Activated gamma-delta T cell (primary cell): ENCODE results near the gene NCOA7.
A peak's percentile ranks its signal among the peaks of the same experiment; 100 is the strongest.

Source experiments
- DNase-seq: peaks from one replicate; lab custom pipeline; 2025; lab: John Stamatoyannopoulos, UW
- total RNA-seq, 2 donors: gene quantifications; one replicate each; lab custom pipeline; 2026; lab: John Stamatoyannopoulos, UW

NCOA7 gene
- 103 to 109 reads per million in 2 donors for total RNA-seq

DNA sequence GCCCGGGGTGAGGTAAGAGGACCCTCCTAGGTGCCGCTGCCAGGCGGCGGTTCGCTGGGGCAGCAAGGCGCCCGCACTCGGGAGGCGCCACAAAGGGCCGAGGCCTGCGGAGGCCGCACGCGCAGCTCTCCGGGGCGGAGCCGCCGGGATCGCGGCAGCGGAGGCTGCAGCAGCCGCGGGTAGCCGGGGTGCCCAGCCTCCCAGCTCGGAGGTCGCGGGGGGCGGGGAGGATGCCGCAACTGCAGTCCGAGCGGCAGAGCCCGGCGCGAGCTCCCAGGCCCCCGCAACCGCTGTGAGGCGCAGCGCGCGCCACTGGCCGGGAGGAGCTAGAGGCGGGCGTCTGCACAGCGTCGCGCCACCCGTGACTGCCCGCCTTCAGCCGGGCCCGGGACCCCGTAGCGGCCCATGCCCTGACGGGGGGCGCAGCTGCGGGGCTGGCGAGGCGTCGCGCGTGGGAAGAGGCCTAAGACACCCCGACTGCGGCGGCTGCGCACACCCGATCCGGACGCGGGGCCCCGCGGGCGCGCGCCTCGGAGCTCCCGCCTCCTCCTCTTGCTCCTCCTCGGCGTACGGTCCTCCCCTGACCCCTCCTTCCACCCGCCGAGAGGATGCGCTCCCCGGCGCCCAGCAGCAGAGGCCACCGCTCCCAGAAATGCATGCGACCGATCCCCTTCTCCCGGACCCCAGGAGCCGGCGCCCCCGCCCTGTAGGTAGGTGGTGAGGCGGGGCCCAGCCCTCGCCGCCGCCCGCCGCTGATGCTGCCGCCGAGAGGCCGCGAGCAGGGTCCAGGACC, at the start of gene NCOA7:
NCOA7 (plus strand) TSS at position 603 of the 793 bp plus-strand sequence. CDS start 24,395 bp downstream, outside the sequence.
- peak; percentile 70 for DNase-seq

DNA sequence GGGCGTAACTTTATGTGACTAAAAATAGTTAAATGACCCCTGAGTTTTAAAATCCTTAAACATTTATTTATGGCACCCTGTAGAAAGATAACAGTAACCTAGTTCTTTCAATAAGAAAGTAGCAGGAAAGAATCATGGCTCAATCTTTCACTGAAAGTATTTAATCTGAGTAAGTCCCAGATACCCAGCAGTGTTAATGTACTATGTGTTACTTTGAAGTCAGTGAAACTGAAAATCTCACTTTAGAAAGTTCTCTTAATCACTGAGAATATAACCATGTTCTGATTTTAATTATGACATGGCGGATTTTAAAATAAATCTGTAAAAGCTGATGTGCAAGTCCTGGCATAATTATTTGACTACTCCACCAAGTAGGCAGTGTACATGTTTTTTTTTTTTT, 49.4 kb upstream of the NCOA7 start:
- no peak for DNase-seq

- no peak for DNase-seq
These were observed 48.7 kb upstream of the NCOA7 start for GRCh38 chr6:125742024-125742423.

DNA sequence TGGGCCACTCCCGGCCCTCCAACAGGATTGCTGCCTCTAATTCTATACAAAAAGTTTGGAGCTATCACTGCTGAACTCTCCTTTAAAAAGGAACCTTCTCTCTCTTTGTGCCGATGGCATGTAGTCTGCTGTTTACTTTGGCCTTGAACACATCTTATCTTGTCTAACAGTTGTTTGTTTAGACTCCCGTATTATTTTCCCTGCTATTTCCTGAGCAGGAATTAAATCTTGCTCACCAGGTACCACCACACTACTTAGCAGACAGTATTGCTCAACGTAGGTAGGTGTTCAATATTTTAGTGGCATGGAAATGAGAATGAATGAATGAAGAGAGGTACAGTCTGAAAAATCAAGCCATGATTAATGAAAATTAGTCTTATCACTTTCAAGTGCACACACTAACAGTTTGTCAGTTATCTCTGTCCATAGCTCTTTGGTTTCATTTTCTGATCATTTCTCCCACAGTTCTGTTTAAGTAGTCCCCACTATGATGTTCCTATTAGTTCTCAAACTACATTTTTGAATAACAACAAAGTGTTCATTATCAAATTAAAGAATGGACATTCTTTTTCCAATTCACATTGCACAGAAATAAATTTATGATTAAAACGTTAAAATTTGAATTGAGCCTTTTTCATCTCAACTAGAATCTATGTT, 48.2 kb upstream of the NCOA7 start:
- DNase-seq = no peak

GRCh38 chr6:125743604-125744003, 47.2 kb upstream of the NCOA7 start:
- DNase-seq = no peak

DNA sequence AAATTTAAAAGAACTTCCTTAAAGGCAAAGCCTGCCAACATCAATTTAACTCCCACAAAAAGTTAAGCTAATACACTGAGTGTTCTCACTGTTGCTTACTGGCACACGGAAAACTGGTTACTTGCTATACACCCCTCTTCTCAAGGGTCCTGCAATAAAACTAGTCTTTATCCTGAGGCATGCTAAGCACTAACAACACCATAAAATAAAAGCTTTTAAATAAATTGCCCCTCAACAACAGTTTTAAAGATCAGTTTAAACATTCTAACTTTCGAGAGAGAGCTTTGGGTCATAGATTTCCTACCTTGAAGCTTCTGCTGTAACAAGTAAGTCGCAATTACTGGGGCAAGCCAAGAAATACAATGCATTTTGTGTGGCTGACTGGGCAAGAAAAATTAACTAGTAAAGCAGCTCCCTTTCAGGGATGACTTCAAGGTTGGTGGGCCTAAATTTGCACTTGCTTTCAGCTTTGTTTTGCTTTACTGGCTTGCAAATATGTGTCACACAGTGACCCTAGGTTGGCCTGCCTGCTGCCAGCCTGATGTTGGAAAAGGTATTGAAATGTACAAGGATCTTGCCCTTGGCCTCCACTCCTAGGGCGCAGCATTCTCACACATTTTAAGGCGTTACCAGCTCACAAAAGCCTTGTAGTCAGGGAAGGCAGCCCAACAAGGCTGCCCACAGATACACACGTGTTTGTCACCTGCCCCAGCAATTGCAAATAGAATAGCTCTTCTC, 45.3 kb upstream of the NCOA7 start:
- no peak for DNase-seq

GRCh38 chr6:125746019-125746414, 44.7 kb upstream of the NCOA7 start:
- no peak for DNase-seq

DNA sequence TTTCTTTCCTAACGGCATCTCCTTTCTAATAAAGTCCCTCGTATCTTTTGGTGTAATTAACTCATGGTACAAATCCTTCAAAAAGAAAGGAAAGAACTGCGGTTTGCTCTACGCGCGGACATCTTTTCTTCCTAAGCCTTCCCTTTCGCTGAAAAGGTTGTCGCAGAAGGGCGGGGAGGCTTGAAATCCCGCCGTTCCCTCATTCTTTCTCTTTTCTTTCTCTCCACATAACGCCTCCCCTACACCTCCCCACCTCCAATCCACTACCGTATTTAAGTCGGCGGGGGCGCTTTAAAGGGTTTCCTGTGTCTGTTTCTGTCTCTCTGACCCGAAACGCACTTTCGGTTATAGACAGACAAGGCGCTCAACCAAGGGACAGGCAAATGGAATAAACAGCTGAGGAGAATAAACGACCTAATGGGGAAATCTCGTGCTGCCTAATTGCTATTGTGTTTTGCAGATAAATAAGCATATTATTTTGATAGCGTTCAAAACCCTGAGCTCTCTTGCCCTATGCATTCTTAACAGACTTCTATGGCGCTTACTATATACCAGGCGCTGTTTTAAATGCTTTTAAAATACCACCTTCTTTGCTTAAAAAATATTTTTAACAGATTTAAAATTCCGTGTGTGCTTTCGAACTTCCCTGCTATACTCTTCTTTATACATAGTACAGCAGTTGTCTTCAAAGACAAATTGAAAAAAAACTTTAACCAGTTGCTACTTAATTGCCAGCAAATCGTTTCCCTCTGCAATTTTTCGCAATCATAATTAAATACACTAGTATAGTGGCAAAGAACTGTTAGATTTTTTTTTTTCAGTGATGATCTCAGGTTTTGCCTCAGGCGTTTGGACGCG, 43.8 kb upstream of the NCOA7 start:
- DNase-seq = no peak

DNA sequence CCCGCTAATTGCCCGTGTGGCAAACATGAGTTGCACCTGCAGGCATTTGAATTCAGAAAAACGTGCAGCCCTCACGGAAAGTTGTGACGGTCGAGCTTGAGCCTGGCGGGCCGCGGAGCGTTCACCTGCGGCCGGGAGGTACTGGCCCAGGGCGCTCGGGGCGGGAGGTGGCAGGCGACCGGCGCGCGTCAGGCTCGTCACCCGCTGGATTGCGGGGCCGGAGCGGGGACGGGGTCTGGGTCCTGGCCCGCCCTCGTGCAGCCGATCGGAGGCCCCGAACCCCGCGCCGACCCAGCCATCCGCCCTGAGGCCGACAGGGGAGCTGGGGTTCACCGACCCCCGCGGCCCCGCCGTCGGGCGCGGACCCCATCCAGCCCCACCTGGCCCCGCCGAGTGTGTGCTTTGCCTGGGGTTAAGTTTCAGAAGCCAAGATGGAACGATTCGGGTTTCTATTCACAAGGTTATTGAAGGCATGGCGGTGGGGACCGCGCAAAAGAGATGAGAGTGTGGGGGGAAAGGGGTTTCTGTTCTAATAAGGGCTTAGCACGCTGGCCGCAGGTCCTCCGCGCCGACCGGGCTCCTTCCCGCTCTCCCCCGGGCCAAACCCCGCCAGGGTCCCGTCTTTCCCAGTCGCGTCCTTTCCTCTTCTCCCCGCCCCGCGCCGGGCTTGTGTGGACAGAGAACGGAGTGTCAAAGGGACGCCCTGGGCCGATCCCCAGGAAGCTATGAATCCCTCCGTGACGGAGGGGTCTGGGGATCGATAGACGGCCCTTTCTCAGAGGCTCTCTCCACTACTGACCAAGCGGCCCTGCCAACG, 43.0 kb upstream of the NCOA7 start:
- DNase-seq = no peak

DNA sequence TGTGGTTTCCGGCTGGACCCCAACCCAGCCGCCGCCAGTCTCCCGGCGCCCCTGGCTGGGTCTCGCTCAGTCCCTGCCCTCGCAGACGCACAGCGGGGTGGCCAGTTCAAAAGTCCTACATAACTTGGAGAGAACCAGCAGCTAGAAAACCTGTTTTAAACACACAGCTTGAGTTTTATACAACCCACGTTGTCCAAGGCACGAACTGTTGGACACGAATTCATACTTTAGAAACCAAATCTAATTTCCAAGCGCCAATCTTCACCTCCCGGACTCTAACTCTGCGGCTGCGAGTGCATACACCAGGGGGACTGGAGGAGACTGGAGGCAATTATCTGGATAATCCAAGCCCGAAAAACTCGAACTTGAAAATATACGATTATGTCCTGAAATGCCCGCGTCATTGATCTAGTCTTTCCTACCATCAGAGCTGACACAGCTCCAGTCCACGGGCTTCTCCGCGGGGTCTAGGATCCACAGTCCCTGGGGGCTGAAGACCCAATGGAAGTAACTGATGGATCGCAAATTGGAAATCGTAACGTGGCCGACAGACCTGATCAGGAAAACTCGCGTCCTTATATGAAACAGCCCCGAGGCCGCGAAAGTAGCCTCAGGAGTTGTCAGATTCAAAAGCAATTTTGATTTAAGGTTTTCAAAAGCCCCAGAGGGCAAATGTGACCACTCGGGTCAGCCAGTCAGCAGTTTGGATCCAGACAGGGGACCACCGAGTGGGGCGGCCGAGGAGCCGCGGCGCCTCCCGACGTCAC, 42.2 kb upstream of the NCOA7 start:
- no peak for DNase-seq

GRCh38 chr6:125749173-125749864, 41.4 kb upstream of the NCOA7 start, which contains the start of gene HEY2:
HEY2 (plus strand) TSS chr6:125749632; CDS start chr6:125749777, 145 bp downstream.
- peak; percentile 81 for DNase-seq

GRCh38 chr6:125749865-125750691, 40.7 kb upstream of the NCOA7 start:
- DNase-seq = no peak

GRCh38 chr6:125750692-125751333, 39.9 kb upstream of the NCOA7 start:
- no peak for DNase-seq

DNA sequence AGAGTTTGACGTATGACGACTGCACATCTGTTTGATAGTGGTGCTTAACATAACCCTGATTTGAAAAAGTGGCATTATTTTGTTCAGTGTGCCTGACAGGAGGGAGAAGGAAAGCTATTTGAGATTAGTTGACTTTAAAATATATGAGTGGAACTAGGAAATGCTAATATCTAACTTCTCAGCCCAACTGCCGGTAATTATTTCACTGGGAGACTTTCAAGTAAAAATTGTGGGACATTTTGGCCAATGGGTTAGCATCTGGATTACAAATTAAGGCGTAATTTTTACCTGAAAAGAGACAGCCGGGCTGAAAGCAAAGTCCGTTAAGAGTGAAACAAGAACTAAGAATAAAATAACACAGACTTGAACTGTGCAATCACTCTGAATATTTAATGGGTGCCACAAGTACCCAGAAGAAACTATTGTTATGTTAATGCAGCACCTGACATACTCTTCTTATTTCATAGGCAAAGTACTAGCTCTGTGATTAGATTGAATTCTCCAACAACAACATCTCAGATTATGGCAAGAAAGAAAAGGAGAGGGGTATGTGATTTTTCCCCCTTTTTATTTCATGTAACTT, 39.3 kb upstream of the NCOA7 start:
- DNase-seq = no peak

GRCh38 chr6:125752773-125753172, 38.0 kb upstream of the NCOA7 start:
- no peak for DNase-seq

- DNase-seq = no peak
These were observed 37.4 kb upstream of the NCOA7 start for GRCh38 chr6:125753218-125753936.

GRCh38 chr6:125753937-125754259, 36.9 kb upstream of the NCOA7 start:
- no peak for DNase-seq
